ENCODE measurements around the gene SORBS2. TPM values are rescaled to one million over a fixed set of nuclear protein-coding genes. Genes with fewer than 3 reads are reported as not detected.

The SORBS2 gene
- total RNA-seq, 1 experiment from 2014 or later: 9.7 TPM

DNA sequence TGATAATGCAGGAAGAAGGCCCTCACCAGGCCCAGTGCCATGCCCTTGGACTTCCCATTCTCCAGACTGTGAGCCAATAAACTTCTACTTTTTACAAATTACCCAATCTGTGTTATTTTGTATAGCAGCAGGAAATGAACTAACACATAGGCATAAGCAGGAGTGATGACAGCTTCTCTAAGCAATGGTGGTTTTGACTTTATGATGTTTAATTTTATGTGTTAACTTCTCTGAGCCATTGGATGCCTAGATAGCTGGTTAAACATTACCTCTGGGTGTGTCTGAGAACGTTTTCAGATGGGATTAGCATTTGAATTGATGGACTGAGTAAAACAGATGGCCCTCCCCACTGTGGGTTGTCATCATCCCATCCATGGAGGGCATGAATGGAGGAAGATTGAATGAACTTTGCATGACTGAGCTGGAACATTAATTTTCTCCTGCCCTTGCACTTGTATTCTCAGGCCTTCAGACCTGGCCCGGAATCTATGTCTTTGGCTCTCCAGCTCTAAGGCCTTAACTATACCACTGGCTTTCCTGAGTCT, 262.8 kb downstream of the SORBS2 start:
- H3K9ac ChIP-seq (ENCODE audit: extremely low read depth, insufficient read length, low read length): no peak overlapping the region
- H2AFZ ChIP-seq (ENCODE audit: low read length): no peak overlapping the region
- Mint-ChIP-seq H3K4me3 (no peak overlapping the region), H3K36me3 (ENCODE audit: insufficient read depth in 1 of 3, low read depth in 3 of 3) (no peaks in the 10 kb centered on the region; a peak in 2 of 7 replicates), H3K9me3 (peaks cover 0 to 3% of the 10 kb centered on the region in 2 experiments; a peak in 1 of 5 replicates), H3K4me1 (peaks cover 0 to 2% of the 10 kb centered on the region in 2 experiments; a peak in 2 of 4 replicates), H3K27ac (no peak overlapping the region), H3K27me3 (ENCODE audit: low read depth) (no peaks in the 10 kb centered on the region)
- no peak overlapping the region for H4K8ac ChIP-seq (replicated peaks; ENCODE audit: insufficient read length, low read depth, low read length)
- H3T11ph ChIP-seq (ENCODE audit: low read length): no peak overlapping the region
- no peak overlapping the region for H3K14ac ChIP-seq (ENCODE audit: insufficient read depth, low read length)
- no peak overlapping the region for H3K4me2 ChIP-seq (ENCODE audit: insufficient read depth, insufficient read length, low read length)
- DNase-seq: no peak
- no peak overlapping the region for H2AK5ac ChIP-seq (ENCODE audit: insufficient read length, low read length)
- H3K4me1 ChIP-seq (ENCODE audit: insufficient read depth, low read length): no peaks in the 10 kb centered on the region; the same call in 1 of the 2 replicates
- no peak overlapping the region for H3K27ac ChIP-seq (ENCODE audit: insufficient read length, low read depth, low read length)
- H3K23ac ChIP-seq (ENCODE audit: insufficient read length, low read depth, low read length): no peak overlapping the region
- TF ChIP-seq, protein P1, sequence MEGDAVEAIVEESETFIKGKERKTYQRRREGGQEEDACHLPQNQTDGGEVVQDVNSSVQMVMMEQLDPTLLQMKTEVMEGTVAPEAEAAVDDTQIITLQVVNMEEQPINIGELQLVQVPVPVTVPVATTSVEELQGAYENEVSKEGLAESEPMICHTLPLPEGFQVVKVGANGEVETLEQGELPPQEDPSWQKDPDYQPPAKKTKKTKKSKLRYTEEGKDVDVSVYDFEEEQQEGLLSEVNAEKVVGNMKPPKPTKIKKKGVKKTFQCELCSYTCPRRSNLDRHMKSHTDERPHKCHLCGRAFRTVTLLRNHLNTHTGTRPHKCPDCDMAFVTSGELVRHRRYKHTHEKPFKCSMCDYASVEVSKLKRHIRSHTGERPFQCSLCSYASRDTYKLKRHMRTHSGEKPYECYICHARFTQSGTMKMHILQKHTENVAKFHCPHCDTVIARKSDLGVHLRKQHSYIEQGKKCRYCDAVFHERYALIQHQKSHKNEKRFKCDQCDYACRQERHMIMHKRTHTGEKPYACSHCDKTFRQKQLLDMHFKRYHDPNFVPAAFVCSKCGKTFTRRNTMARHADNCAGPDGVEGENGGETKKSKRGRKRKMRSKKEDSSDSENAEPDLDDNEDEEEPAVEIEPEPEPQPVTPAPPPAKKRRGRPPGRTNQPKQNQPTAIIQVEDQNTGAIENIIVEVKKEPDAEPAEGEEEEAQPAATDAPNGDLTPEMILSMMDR (conservative IDR thresholded peaks at IDR 0.05): no peak
- no peaks in the 10 kb centered on the region for H3K79me2 ChIP-seq (ENCODE audit: insufficient read depth, low read length)
- no peak overlapping the region for H4K91ac ChIP-seq (ENCODE audit: insufficient read length, low read depth, low read length)
- H2BK120ac ChIP-seq (ENCODE audit: low read depth, low read length, poor library complexity, severe bottlenecking): no peak overlapping the region
- no peak overlapping the region for H2BK20ac ChIP-seq (ENCODE audit: low read depth, low read length, poor library complexity, severe bottlenecking)
- H2BK12ac ChIP-seq (ENCODE audit: insufficient read length, low read depth, low read length): no peak overlapping the region
- H3K9me3 ChIP-seq (ENCODE audit: control insufficient read depth, low read depth, low read length): no peaks in the 10 kb centered on the region
- no peak overlapping the region for H2BK15ac ChIP-seq (ENCODE audit: low read depth, low read length)
- no peak overlapping the region for H3K4ac ChIP-seq (ENCODE audit: low read depth, low read length)
- H2BK5ac ChIP-seq (ENCODE audit: insufficient read length, low read length): no peak overlapping the region
- no peak overlapping the region for H3K18ac ChIP-seq (ENCODE audit: insufficient read length, low read depth, low read length)
- H3K79me1 ChIP-seq (ENCODE audit: insufficient read depth, low read depth, low read length, poor library complexity, severe bottlenecking): no peaks in the 10 kb centered on the region
- no peak overlapping the region for H4K5ac ChIP-seq (ENCODE audit: insufficient read length, low read depth, low read length)
- no peaks in the 10 kb centered on the region for H4K20me1 ChIP-seq (ENCODE audit: control insufficient read depth, insufficient read depth, insufficient read length)
- H3K56ac ChIP-seq (ENCODE audit: insufficient read length, low read depth, low read length): no peak overlapping the region
- H3K23me2 ChIP-seq (ENCODE audit: insufficient read length, low read depth, low read length, poor library complexity, severe bottlenecking): no peaks in the 10 kb centered on the region
- no peaks in the 10 kb centered on the region for H3K27me3 ChIP-seq (ENCODE audit: insufficient read depth, low read length)
- no CpG with 5 or more reads among the region's 2 CpGs for WGBS (ENCODE audit: extremely low coverage, insufficient read length, low lambda C conversion rate)
